ENCODE data around the gene TMCO2.

Gene TMCO2

DNA sequence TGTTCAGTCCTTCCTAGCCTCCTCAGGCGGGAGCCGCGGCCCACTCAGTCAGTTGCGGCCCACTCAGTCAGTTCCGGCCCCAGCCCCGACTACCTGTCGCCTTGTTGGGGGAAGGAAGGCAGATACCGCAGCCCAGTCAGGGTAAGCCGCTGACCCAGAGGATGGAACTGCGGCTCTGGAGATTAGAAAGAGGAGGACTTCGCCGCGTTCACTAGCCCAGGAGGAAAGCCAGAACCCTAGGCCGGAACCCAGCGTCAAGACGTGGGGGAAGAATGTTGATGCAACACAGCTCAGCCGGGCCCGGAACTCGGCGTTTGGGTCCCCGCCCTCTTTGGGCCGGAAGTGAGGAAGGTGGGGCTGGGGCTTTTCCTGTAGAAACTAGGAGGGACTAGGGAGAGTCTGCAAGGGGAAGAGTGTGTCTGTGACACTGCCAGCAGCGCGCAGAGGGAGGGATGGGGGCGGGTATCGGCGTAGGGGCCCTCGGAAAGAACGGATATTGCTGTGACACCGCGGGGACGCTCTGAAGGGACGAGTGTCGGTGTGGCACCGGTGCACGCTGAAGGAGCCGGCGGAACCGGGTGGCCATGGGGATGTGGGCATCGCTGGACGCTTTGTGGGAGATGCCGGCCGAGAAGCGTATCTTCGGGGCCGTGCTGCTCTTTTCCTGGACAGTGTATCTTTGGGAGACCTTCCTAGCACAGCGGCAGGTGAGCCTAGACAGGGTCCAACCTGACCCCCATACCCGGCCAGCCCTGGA is 10.1 kb downstream of the TMCO2 start, which contains the start of gene ZMPSTE24:
Gene ZMPSTE24, plus strand, starts transcription at position 549 of the 757 bp plus-strand sequence. Its CDS starts 36 bp downstream, at position 585.
- DNase-seq (ENCODE audit: low read depth): peak; percentile 97

DNA sequence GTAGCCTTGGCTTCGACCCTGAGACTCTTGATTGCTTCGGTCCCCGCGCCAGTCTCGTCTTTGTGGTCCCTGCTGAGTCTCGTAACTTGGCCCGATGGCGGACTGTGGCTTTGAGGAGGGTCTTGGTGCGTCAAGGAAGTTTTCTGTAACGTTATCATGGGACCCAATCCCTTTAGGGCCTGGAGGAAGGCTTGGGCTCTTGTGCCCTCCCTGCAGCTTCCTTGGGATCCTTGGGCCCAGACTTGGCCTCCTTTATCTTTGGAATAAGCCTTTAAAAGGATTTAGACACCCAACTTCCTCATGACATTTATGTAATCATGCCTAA is 10.7 kb downstream of the TMCO2 start:
- no peak for DNase-seq (ENCODE audit: low read depth)

DNA sequence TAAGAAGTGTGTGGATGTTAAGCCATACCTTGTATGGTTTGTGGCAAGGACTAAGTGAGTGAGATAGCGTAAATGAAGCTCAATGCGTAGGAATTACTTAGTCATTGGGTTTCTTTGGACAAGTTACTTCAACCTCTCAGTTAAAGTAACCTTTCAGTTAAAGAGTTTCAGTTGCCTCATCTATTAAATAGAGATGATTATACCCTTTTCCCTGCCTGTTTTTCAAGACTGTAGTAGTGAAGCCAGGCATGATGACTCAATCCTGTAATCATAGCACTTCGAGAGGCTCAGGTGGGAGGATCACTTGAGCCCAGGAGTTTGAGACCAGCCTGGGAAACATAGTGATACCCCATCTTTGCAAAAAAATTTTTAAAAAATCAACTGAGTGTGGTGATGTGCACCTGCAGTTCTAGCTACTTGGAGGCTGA is 16.6 kb downstream of the TMCO2 start:
- DNase-seq (ENCODE audit: low read depth): no peak

DNA sequence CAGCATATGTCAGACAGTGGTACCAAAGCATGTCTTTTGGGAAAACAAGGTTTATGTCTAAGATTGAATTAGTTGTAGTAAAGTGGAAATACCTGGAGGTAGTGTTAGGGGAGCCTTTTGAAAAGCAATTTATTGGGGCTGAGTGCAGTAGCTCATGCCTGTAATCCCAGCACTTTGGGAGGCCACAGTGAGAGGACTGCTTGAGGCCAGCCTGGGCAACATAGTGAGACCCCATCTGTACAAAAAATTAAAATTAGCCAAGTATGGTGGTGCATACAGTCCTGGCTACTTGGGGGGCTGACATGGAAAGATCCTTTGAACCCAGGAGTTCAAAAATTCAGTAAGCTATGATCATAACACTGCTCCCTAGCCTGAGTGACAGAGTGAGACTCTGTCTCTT is 17.6 kb downstream of the TMCO2 start:
- no peak for DNase-seq (ENCODE audit: low read depth)

DNA sequence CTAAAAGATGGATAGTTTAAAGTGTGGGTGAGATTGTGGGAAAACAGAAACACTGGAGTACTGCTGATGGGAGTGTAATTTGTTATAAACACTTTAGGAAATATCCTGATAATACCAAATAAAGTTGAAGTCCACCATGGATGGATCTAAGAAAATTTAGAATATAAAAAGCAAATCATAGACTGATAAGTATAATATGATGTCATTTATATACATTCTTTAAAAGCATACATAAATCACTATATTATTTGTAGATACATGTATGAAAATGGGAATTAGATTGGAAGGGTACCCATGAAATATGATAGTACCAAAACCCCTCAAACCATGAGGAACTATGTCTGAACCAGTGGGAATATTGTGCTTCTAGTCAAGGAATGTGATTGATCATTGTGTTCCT is 18.2 kb downstream of the TMCO2 start:
- no peak for DNase-seq (ENCODE audit: low read depth)

DNA sequence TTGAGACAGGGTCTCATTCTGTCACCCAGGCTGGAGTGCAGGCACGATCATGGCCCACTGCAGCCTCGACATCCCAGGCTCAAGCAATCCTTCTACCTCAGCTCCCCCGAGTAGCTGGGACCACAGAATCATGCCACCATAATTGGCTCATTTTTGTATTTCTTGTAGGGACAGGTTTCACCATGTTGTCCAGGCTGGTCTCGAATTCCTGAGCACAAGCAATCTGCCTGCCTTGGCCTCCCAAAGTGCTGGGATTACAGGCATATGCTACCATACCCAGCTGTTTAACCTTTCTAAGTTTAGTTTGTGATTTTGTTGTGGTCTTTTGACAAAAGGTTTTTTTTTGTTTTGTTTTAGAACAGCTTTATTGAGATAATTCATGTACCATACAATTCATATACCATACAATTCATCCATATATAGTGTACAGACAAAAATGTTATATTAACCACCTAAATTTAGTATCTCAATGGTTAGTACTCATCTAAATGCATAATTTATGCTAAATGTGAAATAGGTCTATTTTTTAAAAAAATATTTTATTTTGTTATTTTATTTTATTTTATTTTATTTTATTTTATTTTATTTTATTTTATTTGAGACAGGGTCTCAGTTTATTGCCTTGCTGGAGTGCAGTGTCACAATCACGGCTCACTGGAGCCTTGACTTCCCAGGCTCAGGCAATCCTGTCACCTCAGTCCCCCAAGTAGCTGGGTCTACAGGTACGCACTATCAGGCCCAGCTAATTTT is 19.2 kb downstream of the TMCO2 start:
- DNase-seq (ENCODE audit: low read depth): no peak

DNA sequence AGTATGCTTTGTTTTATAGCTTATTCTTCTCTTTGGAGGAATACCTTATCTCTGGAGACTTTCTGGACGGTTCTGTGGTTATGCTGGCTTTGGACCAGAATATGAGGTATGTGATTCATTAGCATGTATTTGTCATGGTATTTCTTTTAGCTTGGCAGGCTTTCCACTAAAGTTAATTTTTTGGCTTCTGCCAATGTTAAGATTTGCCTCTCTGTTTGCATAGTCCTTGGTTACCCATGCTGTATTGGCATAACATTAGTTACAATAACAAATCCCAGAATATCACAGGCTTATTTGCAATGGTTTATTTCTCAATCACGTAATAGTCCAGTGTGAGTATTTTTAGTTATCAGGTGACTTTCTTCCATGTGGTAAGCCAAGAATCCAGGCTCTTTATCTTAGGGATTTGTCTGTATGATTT is 20.0 kb downstream of the TMCO2 start:
- DNase-seq (ENCODE audit: low read depth): no peak

DNA sequence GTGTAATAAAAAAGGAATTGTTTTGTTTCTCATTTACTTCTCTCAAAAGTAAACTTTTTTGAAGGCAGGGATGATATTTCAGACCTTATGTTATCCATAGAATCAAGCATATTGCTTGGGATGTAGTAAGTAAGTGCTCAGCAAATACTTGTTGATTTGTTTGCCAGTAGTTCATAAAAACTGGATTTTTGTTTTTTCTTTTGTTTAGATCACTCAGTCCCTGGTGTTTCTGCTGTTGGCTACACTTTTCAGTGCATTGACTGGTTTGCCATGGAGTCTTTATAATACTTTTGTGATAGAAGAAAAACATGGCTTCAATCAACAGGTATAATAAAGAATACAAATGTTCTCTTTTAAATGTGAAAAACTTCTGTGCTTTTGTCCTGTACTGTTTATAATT is 20.5 kb downstream of the TMCO2 start:
- DNase-seq (ENCODE audit: low read depth): no peak

DNA sequence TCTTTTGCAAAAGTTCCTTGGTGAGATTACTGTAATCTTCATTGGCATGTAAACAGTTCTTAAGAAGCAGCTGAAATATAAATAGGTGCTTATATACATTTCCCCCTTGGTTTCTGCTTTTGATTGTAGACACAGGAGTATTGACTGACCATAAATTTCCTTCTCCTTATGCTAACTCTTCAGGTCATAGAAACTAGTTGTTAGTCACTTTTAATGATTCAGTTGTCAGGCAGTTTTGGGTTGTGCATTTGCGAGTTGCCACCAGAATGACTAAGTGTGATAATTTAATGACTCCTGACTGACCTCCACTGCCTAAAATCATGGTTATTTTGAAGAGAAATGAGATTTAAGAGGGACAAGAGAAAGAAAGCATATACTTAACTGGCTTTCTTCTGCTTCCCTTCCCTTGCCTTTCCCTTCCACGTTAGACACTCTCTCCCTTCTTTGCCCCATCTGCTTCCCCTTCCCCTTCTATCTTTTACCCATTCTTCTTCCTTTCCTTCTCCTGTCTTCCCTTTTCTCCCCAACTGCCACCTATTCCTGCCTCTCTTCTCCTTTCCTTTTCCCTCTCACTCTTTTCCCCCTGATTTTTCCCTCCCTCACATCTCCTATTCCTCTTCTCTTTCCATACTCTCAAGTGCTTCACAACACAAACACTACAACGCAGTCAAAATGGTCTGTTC is 22.6 kb downstream of the TMCO2 start:
- DNase-seq (ENCODE audit: low read depth): no peak

DNA sequence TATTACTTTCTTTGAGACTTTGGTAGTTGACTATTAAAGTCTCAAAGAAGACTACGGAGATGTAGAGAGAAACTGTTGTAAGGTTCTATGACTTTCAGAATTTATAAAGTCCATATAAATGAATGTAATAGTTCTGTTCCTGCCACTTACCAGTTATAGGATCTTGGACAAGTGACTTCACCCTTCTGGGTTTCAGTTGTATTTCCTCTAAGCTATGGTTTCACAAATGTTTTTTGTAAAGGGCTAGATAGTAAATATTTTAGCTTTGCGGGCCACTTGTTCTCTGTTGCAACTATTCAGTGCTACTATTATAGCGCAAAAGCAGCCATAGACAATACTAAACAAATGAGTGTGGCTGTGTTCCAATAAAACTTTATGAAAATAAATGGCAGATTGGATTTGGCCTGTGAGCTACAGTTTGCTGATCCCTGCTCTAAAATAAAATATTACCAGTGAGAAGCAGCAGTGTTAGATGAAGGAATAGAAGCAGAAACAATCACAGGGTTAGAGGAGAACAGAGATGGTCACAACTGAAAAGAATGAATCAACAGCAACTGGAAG is 25.0 kb downstream of the TMCO2 start:
- no peak for DNase-seq (ENCODE audit: low read depth)

DNA sequence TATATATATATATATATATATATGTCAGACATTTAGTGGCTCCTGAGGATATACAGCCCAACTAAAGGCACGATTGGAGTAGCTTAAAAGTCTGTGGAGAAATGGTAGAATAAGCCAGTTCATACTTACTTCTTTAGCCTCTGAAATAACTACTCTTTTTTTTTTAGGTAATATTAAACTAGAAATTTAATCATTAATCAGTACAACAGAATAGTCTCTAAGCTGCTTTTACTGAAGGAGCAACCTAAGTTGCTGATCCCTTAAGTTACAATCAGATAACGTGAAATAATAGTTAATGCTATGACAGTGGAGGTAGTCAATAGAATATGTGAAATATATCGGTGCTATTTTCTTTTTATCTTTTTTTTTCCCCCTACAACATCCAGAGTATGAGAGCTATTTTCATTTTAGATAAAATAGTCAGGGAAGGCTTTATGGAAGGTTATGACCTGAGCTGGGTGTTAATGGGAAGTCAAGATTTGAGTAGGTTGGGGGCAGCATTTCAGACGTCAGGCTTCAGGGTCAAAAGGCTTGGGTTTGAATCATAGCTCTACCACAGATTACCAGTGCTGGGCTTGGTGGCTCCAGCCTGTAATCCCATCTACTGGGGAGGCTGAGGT is 25.9 kb downstream of the TMCO2 start:
- DNase-seq (ENCODE audit: low read depth): no peak

DNA sequence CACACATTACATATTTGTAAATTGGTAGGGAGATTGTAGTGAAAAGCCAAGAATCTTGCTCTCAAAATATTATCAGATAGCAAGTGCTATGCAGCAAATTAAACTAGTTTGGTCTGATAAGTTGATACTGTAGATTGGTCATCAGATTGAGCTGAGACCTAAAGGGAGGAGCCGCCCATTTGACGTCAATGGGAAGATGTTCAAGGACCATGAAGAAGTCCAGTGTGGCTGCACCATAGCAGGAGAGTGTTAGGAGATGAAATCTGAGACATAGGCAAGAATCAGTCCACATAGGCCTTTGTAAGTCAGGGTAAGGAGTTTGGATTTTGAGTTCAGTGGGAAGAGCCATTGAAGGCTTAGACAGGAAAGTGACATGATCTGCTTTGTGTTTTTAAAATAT is 26.6 kb downstream of the TMCO2 start:
- no peak for DNase-seq (ENCODE audit: low read depth)

DNA sequence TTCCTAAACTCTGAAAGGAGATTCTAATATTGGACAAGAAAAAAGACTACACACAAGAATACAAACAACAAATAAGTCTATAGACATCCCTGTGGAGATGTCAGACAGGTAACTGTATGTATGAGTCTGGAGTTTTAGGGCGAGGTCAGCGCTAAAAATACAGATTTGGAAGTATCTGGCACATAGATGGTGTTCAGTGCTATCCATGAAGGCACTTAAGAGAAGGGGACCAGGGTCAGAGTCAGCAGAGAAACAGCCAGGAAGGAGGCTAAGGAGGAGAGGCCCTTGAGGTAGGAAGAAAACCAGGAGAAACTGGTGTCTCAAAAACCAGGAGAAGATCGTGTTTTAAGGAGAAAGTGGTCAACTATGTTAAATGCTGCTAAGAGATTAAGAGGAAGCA is 28.4 kb downstream of the TMCO2 start:
- no peak for DNase-seq (ENCODE audit: low read depth)

DNA sequence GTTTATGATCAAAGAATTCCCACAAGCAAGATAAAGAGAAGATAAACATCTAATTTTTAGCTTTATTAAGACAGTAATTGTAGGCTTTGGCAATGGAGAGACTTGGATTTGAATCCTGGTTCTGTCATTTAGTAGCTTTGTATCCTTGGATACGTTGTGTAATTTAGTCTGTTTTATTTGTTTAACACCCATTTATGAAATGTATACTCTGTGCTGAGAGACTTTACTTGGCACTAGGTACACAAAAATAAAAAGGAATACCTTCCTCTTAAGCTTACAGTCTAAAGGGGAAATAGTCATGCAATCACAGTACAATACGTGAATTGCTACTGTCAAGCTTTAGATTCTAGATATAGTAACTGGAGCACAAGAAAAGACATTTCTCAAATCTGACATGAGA is 34.1 kb downstream of the TMCO2 start:
- no peak for DNase-seq (ENCODE audit: low read depth)

DNA sequence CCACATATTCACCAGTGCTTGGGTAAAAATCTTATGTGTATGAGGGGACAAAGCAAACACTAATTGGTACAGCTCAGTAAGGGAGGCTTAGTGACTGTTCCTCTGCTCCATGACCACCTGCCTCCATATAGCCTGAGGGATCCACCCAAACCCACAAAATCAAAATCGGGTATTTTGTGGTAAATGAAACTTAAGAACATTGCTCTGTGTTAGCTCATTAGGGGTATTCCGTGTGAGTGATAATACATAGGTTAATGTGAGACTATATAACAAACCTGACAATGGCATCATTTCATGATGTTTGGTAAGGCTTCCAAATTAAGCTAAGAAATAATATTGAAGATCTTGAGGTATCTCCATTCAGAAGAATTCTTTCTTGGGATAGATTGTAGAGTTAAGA is 43.6 kb downstream of the TMCO2 start:
- DNase-seq (ENCODE audit: low read depth): no peak

DNA sequence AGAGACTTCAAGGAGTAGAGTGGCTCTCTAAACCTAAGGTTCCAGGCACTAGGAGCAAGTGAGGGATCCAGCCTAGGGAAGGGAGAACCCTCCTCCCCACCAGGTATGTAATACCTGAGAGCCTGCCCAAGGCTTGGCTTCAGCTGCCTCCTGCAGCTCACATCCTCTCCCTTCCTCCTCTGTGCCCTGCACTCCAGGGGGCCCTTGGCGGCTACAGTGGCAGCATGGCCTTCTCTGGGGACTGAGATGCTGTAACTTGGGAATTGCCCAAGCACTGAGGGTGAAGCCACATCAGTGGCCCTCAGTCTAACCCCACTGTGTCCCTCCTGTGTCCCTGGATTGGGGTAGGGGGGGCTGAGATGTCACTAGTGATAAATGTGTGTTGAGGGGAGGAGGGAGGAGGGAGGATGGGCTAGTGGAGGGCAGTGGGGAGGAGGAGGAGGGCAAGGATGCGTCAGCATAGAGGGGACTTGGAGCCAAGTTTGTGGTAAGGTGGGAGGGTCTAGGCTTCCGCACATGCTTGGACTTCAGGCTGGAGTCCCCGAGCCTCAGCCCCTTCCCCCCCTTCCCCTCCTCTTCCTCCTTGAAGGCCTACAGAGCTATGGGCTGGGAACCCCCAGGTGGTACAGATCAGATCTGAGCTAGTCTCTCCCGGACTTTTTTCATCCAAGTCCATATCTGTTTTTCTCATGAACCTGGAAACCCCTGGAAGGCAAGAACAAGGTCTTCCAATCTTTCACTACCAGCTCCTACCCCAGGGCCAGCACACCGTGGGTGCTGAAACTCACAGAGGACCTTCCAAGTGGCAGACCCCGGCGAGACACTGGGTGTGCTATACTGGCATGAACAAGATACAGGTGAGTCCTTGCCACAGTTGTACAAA is 51.9 kb downstream of the TMCO2 start:
- no peak for DNase-seq (ENCODE audit: low read depth)

DNA sequence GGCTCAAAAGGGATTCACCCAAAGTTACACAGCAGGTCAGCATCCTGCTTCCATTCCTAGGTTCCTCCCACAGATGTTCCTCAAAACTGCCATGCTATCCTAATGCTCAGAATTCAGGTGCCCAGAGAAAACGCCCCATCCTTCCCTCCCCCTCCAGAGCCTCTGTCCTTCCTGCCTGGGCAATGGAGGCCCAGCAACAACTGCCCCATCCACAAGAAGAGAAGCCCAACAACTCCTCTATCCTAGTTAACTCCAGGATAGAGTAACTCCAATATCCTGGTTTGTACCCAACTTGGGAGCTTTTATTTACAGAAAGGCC is 52.5 kb downstream of the TMCO2 start:
- DNase-seq (ENCODE audit: low read depth): no peak

DNA sequence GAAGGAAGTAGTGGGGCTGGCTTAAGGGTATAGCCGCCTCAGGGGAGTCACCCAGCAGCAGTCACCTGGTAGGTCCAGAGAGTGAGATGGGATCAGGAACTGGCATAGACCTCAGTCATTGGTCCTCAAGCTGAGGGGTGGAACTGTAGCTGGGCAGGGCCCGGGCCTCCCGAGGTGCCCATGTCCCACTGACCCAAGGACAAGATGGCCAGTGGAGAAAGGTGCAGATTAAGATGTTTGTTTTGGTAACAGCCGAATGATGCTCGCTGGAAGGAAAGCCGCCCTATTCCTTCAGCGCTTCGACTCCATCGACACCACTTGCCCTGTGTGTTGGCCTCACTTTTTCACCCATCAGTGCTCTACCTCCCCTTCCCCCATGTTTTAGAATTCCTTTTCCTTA is 52.9 kb downstream of the TMCO2 start:
- no peak for DNase-seq (ENCODE audit: low read depth)

DNA sequence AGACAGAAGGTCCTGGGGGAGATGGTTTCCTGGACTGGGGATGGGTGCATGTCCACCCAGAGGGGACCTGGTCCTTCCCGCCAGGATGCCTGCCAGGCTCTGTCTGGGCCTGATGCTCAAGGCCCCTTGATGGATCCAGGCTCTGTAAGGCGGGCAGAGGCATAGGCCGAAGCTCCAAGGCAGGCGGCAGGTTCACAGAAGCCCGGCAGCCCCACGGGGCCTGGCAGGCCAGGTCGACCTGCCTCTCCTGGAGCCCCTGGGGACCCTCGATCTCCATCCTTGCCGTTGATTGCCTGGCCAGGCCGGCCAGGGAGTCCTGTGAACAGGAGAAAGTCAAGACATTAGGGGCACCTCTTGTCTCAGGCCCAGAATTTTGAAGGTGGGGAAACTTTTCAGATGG is 53.3 kb downstream of the TMCO2 start:
- DNase-seq (ENCODE audit: low read depth): no peak

All from CMK (cell line).